ENCODE measurements around the gene RYR1.
"Not testable (repeated sequence)": the region's sequence is repeated elsewhere in the genome, so short reads cannot be mapped to it uniquely, and the experiment has no call there.

Gene RYR1

GRCh38 chr19:38401148-38401547 is 32.3 kb upstream of the RYR1 start:
- no peak for DNase-seq

- DNase-seq: no peak
These were observed 30.9 kb upstream of the RYR1 start for GRCh38 chr19:38402623-38402966.

- peak; percentile 88 for DNase-seq
These were observed 30.4 kb upstream of the RYR1 start, which contains the start of gene FAM98C for GRCh38 chr19:38402967-38403674. TSS of gene FAM98C (plus strand) at chr19:38403093. CDS start at chr19:38403154, 61 bp downstream.

- DNase-seq: no peak
These were observed 28.6 kb upstream of the RYR1 start for GRCh38 chr19:38404858-38405257.

GRCh38 chr19:38405276-38405675 is 28.2 kb upstream of the RYR1 start:
- no peak for DNase-seq

GRCh38 chr19:38409631-38410133 is 23.8 kb upstream of the RYR1 start:
- DNase-seq: no peak

- DNase-seq: not testable (repeated sequence)
These were observed 23.1 kb upstream of the RYR1 start for GRCh38 chr19:38410407-38410806.

GRCh38 chr19:38411041-38411712 is 22.3 kb upstream of the RYR1 start:
- no peak for DNase-seq

GRCh38 chr19:38411898-38412297 is 21.6 kb upstream of the RYR1 start:
- DNase-seq: not testable (repeated sequence)

- no peak for DNase-seq
These were observed 21.0 kb upstream of the RYR1 start for GRCh38 chr19:38412491-38412890.

- DNase-seq: no peak
These were observed 20.5 kb upstream of the RYR1 start for GRCh38 chr19:38412961-38413360.

- DNase-seq: no peak
These were observed 20.1 kb upstream of the RYR1 start for GRCh38 chr19:38413416-38413815.

- DNase-seq: no peak
These were observed 16.3 kb upstream of the RYR1 start for GRCh38 chr19:38417146-38417543.

GRCh38 chr19:38417544-38418506 is 15.7 kb upstream of the RYR1 start:
- DNase-seq: no peak

GRCh38 chr19:38420935-38421334 is 12.6 kb upstream of the RYR1 start:
- no peak for DNase-seq

GRCh38 chr19:38421856-38422255 is 11.6 kb upstream of the RYR1 start:
- DNase-seq: no peak

- no peak for DNase-seq
These were observed 11.1 kb upstream of the RYR1 start for GRCh38 chr19:38422438-38422837.

GRCh38 chr19:38424272-38424671 is 9.2 kb upstream of the RYR1 start:
- DNase-seq: no peak

- DNase-seq: no peak
These were observed 8.2 kb upstream of the RYR1 start for GRCh38 chr19:38425222-38425809.

- DNase-seq: no peak
These were observed 7.6 kb upstream of the RYR1 start, which contains the start of gene RASGRP4 for GRCh38 chr19:38425810-38426466. TSS of gene RASGRP4 (minus strand) at chr19:38426219. CDS start at chr19:38426091, 128 bp downstream.

GRCh38 chr19:38427035-38427677 is 6.3 kb upstream of the RYR1 start:
- not testable (repeated sequence) for DNase-seq
